Spleen (tissue), 11 donors: ENCODE results near the gene CCND2. TPM values are rescaled to one million over a fixed set of nuclear protein-coding genes. Genes with fewer than 3 reads are reported as not detected.
A peak's percentile ranks its signal among the peaks of the same experiment; 100 is the strongest.

ENCODE experiments used
- DNase-seq: peaks from one replicate; pipeline ENCODE4 v3.0.0-alpha.2; 2020
- H3K27ac ChIP-seq, 8 donors: fragments of 200-600 bp; sonication (generic) in 7 of 8; 1 replicate in 4 of 8; 2 replicates in 4 of 8; pipeline versions ENCODE4 v1.5.0 to v1.8.0; 2016 to 2021; ENCODE audit warnings: inconsistent platforms in 4 of 8, mild to moderate bottlenecking in 4 of 8, moderate library complexity in 1 of 8
- H3K27me3 ChIP-seq, 7 donors: fragments of 200-600 bp; sonication (generic) in 6 of 7; replicated peaks in 1 of 7; 1 replicate in 4 of 7; 2 replicates in 3 of 7; pipeline versions ENCODE4 v1.5.0 to v1.8.0; 2016 to 2021; ENCODE audit warnings: inconsistent platforms in 3 of 7, mild to moderate bottlenecking in 1 of 7
- H3K36me3 ChIP-seq, 6 donors: fragments of 200-600 bp; sonication (generic) in 5 of 6; 1 replicate in 4 of 6; 2 replicates in 2 of 6; pipeline versions ENCODE4 v1.5.0 to v1.8.0; 2016 to 2021; ENCODE audit warnings: inconsistent platforms in 2 of 6
- H3K4me1 ChIP-seq, 6 donors: fragments of 200-600 bp; sonication (generic) in 5 of 6; 1 replicate in 3 of 6; 2 replicates in 3 of 6; pipeline versions ENCODE4 v1.5.0 to v1.8.0; 2016 to 2021; ENCODE audit warnings: inconsistent platforms in 3 of 6
- H3K4me3 ChIP-seq, 8 donors: fragments of 200-600 bp; sonication (generic) in 7 of 8; 1 replicate in 4 of 8; 2 replicates in 4 of 8; pipeline versions ENCODE4 v1.5.0 to v1.8.0; 2016 to 2021; ENCODE audit warnings: inconsistent platforms in 4 of 8, mild to moderate bottlenecking in 4 of 8, moderate library complexity in 2 of 8
- H3K9me3 ChIP-seq, 8 donors: fragments of 200-600 bp; sonication (generic) in 7 of 8; 1 replicate in 4 of 8; 2 replicates in 4 of 8; pipeline versions ENCODE4 v1.5.0 to v1.8.0; 2016 to 2021; ENCODE audit warnings: inconsistent platforms in 4 of 8
- POLR2A ChIP-seq, 3 donors: fragments of 450-650 bp; IDR thresholded peaks; one replicate each; pipeline ENCODE4 v1.5.1; 2017; ENCODE audit warnings: antibody characterized with exemption in 3 of 3, mild to moderate bottlenecking in 1 of 3
- POLR2AphosphoS5 ChIP-seq, 3 donors: sonication (generic); formaldehyde crosslinking; IDR thresholded peaks; one replicate each; pipeline ENCODE4 v1.5.1; 2017; ENCODE audit warnings: antibody characterized with exemption in 3 of 3
- WGBS, 5 donors: extraction: QIAGEN DNeasy Blood & Tissue Kit in 3 of 5; methylation state at CpG; one replicate each; pipeline versions ENCODE4 v1.1.5 to v1.1.7; 2013 to 2018; 5-methylcytosine and 5-hydroxymethylcytosine counted together
- intact Hi-C: fragments of 100-400 bp; cut with DNase I; formaldehyde crosslinking; loops from one replicate; pipeline ENCODE4 v1.15.0; 2023; ENCODE audit warnings: low total_unique reads
- polyA plus RNA-seq, 3 donors: library from polyadenylated mRNA; stranded (reverse); fragments of 200-250 nt; gene quantifications; one replicate each; pipeline ENCODE4 v1.2.1, GENCODE V29; 2013
- total RNA-seq, 7 donors: library from RNA; depleted of rRNA in 3 of 7; stranded (reverse); fragments of >200 nt in 3 of 7; fragmentation: NEBNext Ultra II Directional in 4 of 7; extraction: Animal tissue kit (Norgen Biotek cat#: 25700) in 4 of 7; gene quantifications; one replicate each; pipeline versions ENCODE4 v1.1.0 to v1.2.1, GENCODE V29; 2016 to 2021
- TF ChIP-seq, protein P1 (sequence below), 11 experiments: fragments of 200-600 bp in 7 of 11; fragments of 450-650 bp in 4 of 11; sonication (generic) in 4 of 11; IDR thresholded peaks in 8 of 11; conservative IDR thresholded peaks in 3 of 11; 1 replicate in 7 of 11; 2 replicates in 4 of 11; pipeline versions ENCODE4 v1.4.0 to v1.8.0; 2016 to 2021; ENCODE audit warnings: antibody characterized with exemption in 11 of 11, inconsistent platforms in 4 of 11, mild to moderate bottlenecking in 1 of 11
- donor health status: healthy with polysubstance abuse.
- donor health status: DM: no; HTN: no; CAD: no; lungs with moderate emphysema.
- donor health status: DM: no; HTN: no; CAD: no.
- donor health status: Bipolar disorder and iron deficiency.
- donor health status: healthy.
- donor health status: DM: no; HTN: no; CAD: no.
- donor health status: DM: yes; HTN: yes; CAD: no.

The CCND2 gene
- total and polyA plus RNA-seq, 10 donors, result 9.4 to 110 (median 59.4) TPM

DNA sequence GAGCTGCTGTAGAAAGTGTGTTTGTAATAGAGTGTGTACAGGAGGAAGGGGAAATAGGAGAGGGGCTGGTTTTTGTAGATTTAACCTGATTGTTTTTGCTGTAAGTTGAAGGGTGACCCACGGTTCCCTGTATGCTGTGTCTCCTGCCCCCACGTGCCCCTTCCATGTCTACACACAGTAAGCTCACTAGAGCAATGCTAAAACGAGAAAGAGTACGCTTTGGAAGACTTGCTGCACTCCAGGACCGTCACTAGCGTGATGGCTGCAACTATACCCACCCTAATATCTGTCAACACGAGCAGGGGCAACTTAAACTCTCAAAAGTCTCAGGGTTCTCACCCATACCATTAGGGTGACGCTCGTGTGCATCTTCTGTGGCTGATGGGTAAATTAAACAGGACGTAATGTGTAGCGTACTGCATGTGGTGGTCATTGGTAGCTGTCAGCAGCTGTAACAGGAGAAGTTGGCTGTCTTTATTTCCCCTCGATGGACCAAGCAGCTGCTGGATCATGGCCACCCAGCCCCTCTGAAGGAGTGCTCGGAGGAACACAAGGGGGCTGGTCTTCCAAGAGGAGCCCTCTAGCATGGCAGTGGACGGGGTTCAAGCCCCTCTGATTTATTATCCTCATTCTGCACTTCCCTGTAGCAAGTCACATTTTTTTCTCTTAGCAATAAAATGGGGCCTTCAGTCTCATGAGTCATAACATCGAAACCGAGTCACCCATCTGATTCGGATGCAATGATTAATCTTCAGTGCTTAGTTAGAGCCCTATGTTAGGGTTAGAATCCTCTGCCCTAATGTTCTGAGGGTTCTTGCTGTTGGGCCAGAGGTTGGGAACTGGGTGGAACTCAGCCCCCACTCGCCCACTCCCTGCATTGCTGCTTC lies 14.0 kb downstream of the CCND2 start:
- Histone ChIP-seq H3K4me3 (no peak overlapping the region), H3K4me1 (peaks cover 0 to 93% (median 41%) of the 10 kb centered on the region in 6 donors), H3K9me3 (no peaks in the 10 kb centered on the region), H3K27ac (peak overlapping the region in 3 of 8 donors; percentile 28 to 91 (median 88)), H3K36me3 (peaks cover 0 to 100% (median 62%) of the 10 kb centered on the region in 6 donors), H3K27me3 (no peaks in the 10 kb centered on the region)
- no peak for DNase-seq
- intact Hi-C loops, result no loop called here
- WGBS, 5 donors, result 71 to 81% (median 79%) methylated on average over 18 of the region's 18 CpGs
- TF ChIP-seq POLR2AphosphoS5 (IDR thresholded peaks at IDR 0.05) (no peak), POLR2A (IDR thresholded peaks at IDR 0.05) (no peak)
- TF ChIP-seq, protein P1, sequence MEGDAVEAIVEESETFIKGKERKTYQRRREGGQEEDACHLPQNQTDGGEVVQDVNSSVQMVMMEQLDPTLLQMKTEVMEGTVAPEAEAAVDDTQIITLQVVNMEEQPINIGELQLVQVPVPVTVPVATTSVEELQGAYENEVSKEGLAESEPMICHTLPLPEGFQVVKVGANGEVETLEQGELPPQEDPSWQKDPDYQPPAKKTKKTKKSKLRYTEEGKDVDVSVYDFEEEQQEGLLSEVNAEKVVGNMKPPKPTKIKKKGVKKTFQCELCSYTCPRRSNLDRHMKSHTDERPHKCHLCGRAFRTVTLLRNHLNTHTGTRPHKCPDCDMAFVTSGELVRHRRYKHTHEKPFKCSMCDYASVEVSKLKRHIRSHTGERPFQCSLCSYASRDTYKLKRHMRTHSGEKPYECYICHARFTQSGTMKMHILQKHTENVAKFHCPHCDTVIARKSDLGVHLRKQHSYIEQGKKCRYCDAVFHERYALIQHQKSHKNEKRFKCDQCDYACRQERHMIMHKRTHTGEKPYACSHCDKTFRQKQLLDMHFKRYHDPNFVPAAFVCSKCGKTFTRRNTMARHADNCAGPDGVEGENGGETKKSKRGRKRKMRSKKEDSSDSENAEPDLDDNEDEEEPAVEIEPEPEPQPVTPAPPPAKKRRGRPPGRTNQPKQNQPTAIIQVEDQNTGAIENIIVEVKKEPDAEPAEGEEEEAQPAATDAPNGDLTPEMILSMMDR (IDR thresholded peaks at IDR 0.05 in 8 of 11, conservative IDR thresholded peaks at IDR 0.05 in 3 of 11), result no peak

DNA sequence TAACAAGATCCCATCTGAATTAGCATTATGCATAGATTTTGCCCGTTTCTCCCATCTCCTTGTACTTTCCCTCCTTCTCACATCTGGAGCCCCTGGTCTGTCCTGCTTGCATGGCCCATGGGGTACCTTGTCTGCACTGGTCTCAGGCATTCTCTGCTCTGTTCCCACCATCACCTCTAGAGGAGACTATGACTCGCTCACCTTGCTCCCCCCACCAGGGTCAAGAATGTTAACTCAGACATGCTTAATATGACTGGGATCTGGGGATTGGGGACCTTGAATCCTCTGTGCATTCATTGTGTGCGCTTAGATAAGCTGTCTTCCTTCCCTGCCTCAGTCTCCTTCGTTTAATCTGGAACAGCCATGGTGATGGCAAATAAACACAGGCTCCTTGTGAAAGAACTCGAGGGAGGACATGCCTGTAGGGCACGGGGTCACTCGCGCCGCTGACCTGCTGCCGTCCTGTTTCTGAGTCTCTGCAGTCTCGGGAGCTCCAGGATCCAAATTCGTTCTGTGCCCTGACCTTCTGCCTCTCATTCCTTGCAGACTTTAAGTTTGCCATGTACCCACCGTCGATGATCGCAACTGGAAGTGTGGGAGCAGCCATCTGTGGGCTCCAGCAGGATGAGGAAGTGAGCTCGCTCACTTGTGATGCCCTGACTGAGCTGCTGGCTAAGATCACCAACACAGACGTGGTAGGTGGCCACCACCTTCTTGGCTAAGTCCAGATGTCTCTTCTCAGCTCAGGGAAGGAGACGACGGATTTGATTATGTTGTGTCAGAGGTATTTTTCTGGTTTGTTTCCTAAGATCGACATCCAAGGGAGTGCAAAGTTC lies 15.0 kb downstream of the CCND2 start:
- TF ChIP-seq POLR2A (IDR thresholded peaks at IDR 0.05), result no peak
- TF ChIP-seq POLR2AphosphoS5 (IDR thresholded peaks at IDR 0.05), result peak in 1 of 3 donors; percentile 16
- TF ChIP-seq, protein P1 (IDR thresholded peaks at IDR 0.05 in 8 of 11, conservative IDR thresholded peaks at IDR 0.05 in 3 of 11), result no peak
- Histone ChIP-seq H3K9me3 (no peaks in the 10 kb centered on the region), H3K4me3 (peak overlapping the region in 3 of 8 donors; percentile 11 to 44 (median 12)), H3K27ac (peak overlapping the region; percentile 32 to 91 (median 78)), H3K36me3 (peaks cover 0 to 100% (median 58%) of the 10 kb centered on the region in 6 donors), H3K27me3 (no peaks in the 10 kb centered on the region), H3K4me1 (peaks cover 0 to 94% (median 46%) of the 10 kb centered on the region in 6 donors)
- intact Hi-C loops, result no loop called here
- no peak for DNase-seq
- WGBS, 5 donors, result 57 to 66% (median 63%) methylated on average over 20 of the region's 20 CpGs

DNA sequence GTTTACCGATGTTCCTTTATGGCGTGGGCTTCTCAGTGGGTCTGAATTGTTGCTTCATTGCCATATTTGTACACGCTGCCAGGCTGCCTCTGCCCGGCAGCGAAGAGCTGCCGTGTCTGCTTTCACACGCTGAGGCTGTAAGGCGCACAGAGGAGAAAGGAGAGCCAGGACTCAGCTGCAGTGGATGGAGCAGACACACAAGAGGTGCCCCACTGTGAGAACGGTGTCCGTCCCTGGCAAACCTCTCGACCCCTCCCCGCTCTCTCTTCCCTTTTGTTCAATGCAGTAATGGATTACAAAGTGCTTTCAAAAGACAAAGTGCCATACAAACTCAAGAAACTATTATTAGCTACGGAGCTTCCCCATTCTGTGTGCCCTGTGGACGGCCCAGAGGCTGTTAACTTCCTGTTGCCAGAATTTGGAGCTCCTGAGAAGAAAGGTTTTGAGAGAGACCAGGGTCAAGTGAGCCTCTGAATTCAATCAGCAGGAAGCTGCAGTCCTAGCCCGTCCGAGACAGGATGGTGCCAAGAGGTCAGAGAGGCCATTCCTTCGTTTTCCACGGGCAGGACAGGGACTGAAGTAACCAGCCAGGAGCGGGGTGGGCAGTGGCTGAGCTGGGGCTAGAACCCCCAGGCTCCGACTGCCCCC lies 15.8 kb downstream of the CCND2 start:
- intact Hi-C loops, result no loop called here
- WGBS, 5 donors, result 32 to 49% (median 42%) methylated on average over 20 of the region's 20 CpGs
- H3K4me3 ChIP-seq, result peak overlapping the region in 4 of 8 donors; percentile 11 to 44 (median 13)
- no peak for DNase-seq
- H3K27me3 ChIP-seq, result no peaks in the 10 kb centered on the region
- peaks cover 0 to 94% (median 49%) of the 10 kb centered on the region in 6 donors for H3K4me1 ChIP-seq
- H3K27ac ChIP-seq, result peak overlapping the region; percentile 32 to 91 (median 78)
- TF ChIP-seq POLR2AphosphoS5 (IDR thresholded peaks at IDR 0.05) (no peak), POLR2A (IDR thresholded peaks at IDR 0.05) (no peak)
- TF ChIP-seq, protein P1 (IDR thresholded peaks at IDR 0.05 in 8 of 11, conservative IDR thresholded peaks at IDR 0.05 in 3 of 11), result no peak
- H3K9me3 ChIP-seq, result no peaks in the 10 kb centered on the region
- peaks cover 0 to 100% (median 52%) of the 10 kb centered on the region in 6 donors for H3K36me3 ChIP-seq
